ENCODE results near the gene UNC79. TPM values are rescaled to one million over a fixed set of nuclear protein-coding genes. Genes with fewer than 3 reads are reported as not detected.

UNC79 gene
- total RNA-seq, 1 donor from 2014 or later = 2.2 TPM

DNA sequence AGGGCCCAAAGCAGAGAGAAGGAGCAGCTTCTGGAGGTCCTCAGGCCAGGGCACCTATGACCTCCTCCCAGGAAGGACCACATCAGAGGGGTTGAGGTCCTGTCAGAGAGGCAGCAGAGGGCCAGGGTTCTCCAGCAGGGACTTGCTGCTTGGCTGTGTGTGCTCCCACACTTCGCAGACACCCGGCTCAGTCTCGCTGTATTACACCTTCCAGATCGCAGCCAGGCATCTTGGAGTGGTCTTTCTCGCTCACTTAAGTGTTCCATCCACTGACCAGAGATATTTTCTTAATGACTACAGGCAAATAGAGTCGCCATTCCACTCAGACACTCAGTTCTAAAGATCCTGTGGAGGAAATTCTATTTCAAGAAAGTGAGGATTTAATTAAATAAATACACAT lies 273.2 kb downstream of the UNC79 start:
- Mint-ChIP-seq H3K9me3 (peaks cover 5% of the 10 kb centered on the region), H3K4me3 (no peak overlapping the region), H3K27me3 (ENCODE audit: insufficient read depth, low read depth) (peaks cover 2% of the 10 kb centered on the region), H3K27ac (peak overlapping the region; percentile 46), H3K4me1 (peaks cover 4% of the 10 kb centered on the region), H3K36me3 (no peaks in the 10 kb centered on the region)
- DNase-seq (ENCODE audit: low spot score) = no peak
- Histone ChIP-seq H3K79me2 (ENCODE audit: low read depth) (no peaks in the 10 kb centered on the region), H2AFZ (replicated peaks) (no peak overlapping the region), H3K4me1 (no peaks in the 10 kb centered on the region), H3K9me3 (ENCODE audit: low read depth) (peaks cover 5% of the 10 kb centered on the region), H3K4me2 (no peak overlapping the region), H3K4me3 (no peak overlapping the region), H4K20me1 (ENCODE audit: low read depth) (no peaks in the 10 kb centered on the region), H3K9ac (no peak overlapping the region), H3K36me3 (no peaks in the 10 kb centered on the region), H3F3A (ENCODE audit: low read depth) (no peaks in the 10 kb centered on the region), H3K27ac (no peak overlapping the region), H3K27me3 (no peaks in the 10 kb centered on the region)
- no peak for TF ChIP-seq EZH2phosphoT487 (IDR thresholded peaks at IDR 0.05)
- TF ChIP-seq EZH2 (IDR thresholded peaks at IDR 0.05) = no peak
- TF ChIP-seq, protein P1, sequence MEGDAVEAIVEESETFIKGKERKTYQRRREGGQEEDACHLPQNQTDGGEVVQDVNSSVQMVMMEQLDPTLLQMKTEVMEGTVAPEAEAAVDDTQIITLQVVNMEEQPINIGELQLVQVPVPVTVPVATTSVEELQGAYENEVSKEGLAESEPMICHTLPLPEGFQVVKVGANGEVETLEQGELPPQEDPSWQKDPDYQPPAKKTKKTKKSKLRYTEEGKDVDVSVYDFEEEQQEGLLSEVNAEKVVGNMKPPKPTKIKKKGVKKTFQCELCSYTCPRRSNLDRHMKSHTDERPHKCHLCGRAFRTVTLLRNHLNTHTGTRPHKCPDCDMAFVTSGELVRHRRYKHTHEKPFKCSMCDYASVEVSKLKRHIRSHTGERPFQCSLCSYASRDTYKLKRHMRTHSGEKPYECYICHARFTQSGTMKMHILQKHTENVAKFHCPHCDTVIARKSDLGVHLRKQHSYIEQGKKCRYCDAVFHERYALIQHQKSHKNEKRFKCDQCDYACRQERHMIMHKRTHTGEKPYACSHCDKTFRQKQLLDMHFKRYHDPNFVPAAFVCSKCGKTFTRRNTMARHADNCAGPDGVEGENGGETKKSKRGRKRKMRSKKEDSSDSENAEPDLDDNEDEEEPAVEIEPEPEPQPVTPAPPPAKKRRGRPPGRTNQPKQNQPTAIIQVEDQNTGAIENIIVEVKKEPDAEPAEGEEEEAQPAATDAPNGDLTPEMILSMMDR (IDR thresholded peaks at IDR 0.05) = no peak

DNA sequence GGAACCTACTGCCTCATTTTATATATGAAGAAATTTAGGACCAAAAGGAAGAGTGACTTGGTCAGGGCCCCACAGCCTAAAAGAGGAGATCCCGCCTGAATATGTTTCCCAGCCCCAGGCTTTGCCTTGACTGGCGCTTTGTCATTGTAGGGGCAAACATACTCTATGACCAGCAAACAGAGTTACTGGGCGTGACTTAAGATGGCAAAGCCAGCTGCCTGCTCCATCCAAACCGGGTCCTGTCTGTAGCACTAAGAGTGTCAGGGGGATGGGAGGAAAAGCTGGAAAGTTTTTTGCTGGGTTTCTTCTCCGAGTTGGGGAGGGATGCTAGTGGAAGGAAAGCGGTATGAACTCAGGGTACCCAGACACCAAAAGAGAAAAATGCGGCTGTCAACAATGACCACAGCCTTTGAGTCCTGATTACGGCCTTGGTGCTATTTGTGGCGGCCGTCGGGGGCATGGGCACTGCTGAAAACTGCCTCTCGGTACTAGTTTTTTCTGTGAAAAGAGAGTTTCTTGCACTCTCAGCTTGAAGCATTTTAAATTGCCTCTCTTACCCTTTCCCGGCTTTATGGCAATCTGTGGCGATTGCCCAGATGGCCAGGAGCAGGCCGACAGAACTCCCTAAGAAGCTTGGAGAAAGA lies 274.9 kb downstream of the UNC79 start:
- Histone ChIP-seq H3K4me3 (no peak overlapping the region), H4K20me1 (ENCODE audit: low read depth) (no peaks in the 10 kb centered on the region), H3K79me2 (ENCODE audit: low read depth) (no peaks in the 10 kb centered on the region), H3K4me1 (no peaks in the 10 kb centered on the region), H3K27ac (no peak overlapping the region), H3K9ac (no peak overlapping the region), H3K36me3 (no peaks in the 10 kb centered on the region), H3K4me2 (no peak overlapping the region), H3F3A (ENCODE audit: low read depth) (no peaks in the 10 kb centered on the region), H3K27me3 (no peaks in the 10 kb centered on the region), H2AFZ (replicated peaks) (no peak overlapping the region), H3K9me3 (ENCODE audit: low read depth) (no peaks in the 10 kb centered on the region)
- TF ChIP-seq EZH2 (IDR thresholded peaks at IDR 0.05) = no peak
- TF ChIP-seq, protein P1 (IDR thresholded peaks at IDR 0.05) = no peak
- no peak for TF ChIP-seq EZH2phosphoT487 (IDR thresholded peaks at IDR 0.05)
- peaks cover 2% of the 10 kb centered on the region for H3K27me3 Mint-ChIP-seq (ENCODE audit: insufficient read depth, low read depth)
- no peak for DNase-seq (ENCODE audit: low spot score)
- H3K36me3 Mint-ChIP-seq = no peaks in the 10 kb centered on the region
- H3K4me3 Mint-ChIP-seq = no peak overlapping the region
- H3K27ac Mint-ChIP-seq = peak overlapping the region; percentile 21
- peaks cover 4% of the 10 kb centered on the region for H3K4me1 Mint-ChIP-seq
- H3K9me3 Mint-ChIP-seq = no peaks in the 10 kb centered on the region

GRCh38 chr14:93706360-93706955 lies 275.7 kb downstream of the UNC79 start:
- no peak overlapping the region for H3K9ac ChIP-seq
- H3K4me2 ChIP-seq = no peak overlapping the region
- no peak for TF ChIP-seq EZH2 (IDR thresholded peaks at IDR 0.05)
- no peak for TF ChIP-seq EZH2phosphoT487 (IDR thresholded peaks at IDR 0.05)
- TF ChIP-seq, protein P1 (IDR thresholded peaks at IDR 0.05) = no peak
- Mint-ChIP-seq H3K27ac (peak overlapping the region; percentile 21), H3K27me3 (ENCODE audit: insufficient read depth, low read depth) (peaks cover 2% of the 10 kb centered on the region), H3K9me3 (no peaks in the 10 kb centered on the region), H3K36me3 (no peaks in the 10 kb centered on the region), H3K4me1 (peaks cover 4% of the 10 kb centered on the region), H3K4me3 (no peak overlapping the region)
- H3K27me3 ChIP-seq = no peaks in the 10 kb centered on the region
- no peak for DNase-seq (ENCODE audit: low spot score)
- no peaks in the 10 kb centered on the region for H4K20me1 ChIP-seq (ENCODE audit: low read depth)
- no peak overlapping the region for H2AFZ ChIP-seq (replicated peaks)
- H3K4me3 ChIP-seq = no peak overlapping the region
- H3K36me3 ChIP-seq = no peaks in the 10 kb centered on the region
- H3K9me3 ChIP-seq (ENCODE audit: low read depth) = no peaks in the 10 kb centered on the region
- H3K4me1 ChIP-seq = no peaks in the 10 kb centered on the region
- H3K27ac ChIP-seq = no peak overlapping the region
- no peaks in the 10 kb centered on the region for H3F3A ChIP-seq (ENCODE audit: low read depth)
- H3K79me2 ChIP-seq (ENCODE audit: low read depth) = no peaks in the 10 kb centered on the region
